Neural cell (in vitro differentiated cells): ENCODE data around the gene TAF1B. TPM values are rescaled to one million over a fixed set of nuclear protein-coding genes. Genes with fewer than 3 reads are reported as not detected.

Experiments
- H2AFZ ChIP-seq: fragments of 200-600, 300-800 bp; sonication (generic), shearing (Covaris generic); 2 replicates; pipeline ENCODE4 v1.6.0; 2014; ENCODE audit warnings: low read depth, mild to moderate bottlenecking, antibody characterized with exemption, low read length, moderate library complexity
- H3F3A ChIP-seq: fragments of 200-600 bp; shearing (Covaris generic); 2 replicates; pipeline ENCODE4 v1.6.1; 2016; ENCODE audit warnings: mild to moderate bottlenecking, moderate library complexity, mixed read lengths, antibody characterized with exemption, low read length; ENCODE audit not compliant: insufficient read depth, poor library complexity, severe bottlenecking
- H3K27ac ChIP-seq: fragments of 200-600, 300-800 bp; sonication (generic), shearing (Covaris generic); 2 replicates; pipeline ENCODE4 v1.5.1; 2014; ENCODE audit warnings: mild to moderate bottlenecking, low read length, moderate library complexity
- H3K27me3 ChIP-seq: fragments of 300-800, 200-600 bp; sonication (generic), shearing (Covaris generic); 2 replicates; pipeline ENCODE4 v1.6.0; 2014; ENCODE audit warnings: mild to moderate bottlenecking, low read depth, low read length, moderate library complexity; ENCODE audit not compliant: insufficient read depth
- H3K36me3 ChIP-seq: fragments of 300-800, 200-600 bp; sonication (generic), shearing (Covaris generic); 2 replicates; pipeline ENCODE4 v1.5.1; 2014; ENCODE audit warnings: mild to moderate bottlenecking, antibody characterized with exemption, low read length, moderate library complexity; ENCODE audit not compliant: insufficient read depth
- H3K4me2 ChIP-seq: fragments of 300-800, 200-600 bp; sonication (generic), shearing (Covaris generic); 2 replicates; pipeline ENCODE4 v1.6.0; 2014; ENCODE audit warnings: mild to moderate bottlenecking, low read length
- H3K4me3 ChIP-seq: fragments of 300-800, 200-600 bp; sonication (generic), shearing (Covaris generic); 2 replicates; pipeline ENCODE4 v1.5.1; 2014; ENCODE audit warnings: mild to moderate bottlenecking, low read length, moderate library complexity
- H3K79me2 ChIP-seq: fragments of 200-600 bp; shearing (Covaris generic); replicated peaks from 2 replicates; pipeline ENCODE4 v1.6.0; 2014; ENCODE audit warnings: mild to moderate bottlenecking, low read length, moderate library complexity; ENCODE audit not compliant: insufficient read depth
- H3K9ac ChIP-seq: fragments of 300-800, 200-600 bp; sonication (generic), shearing (Covaris generic); 2 replicates; pipeline ENCODE4 v1.6.1; 2016; ENCODE audit warnings: mild to moderate bottlenecking, low read length, mixed read lengths
- H3K9me2 ChIP-seq: fragments of 200-600 bp; shearing (Covaris generic); 2 replicates; pipeline ENCODE4 v1.6.1; 2016; ENCODE audit warnings: mild to moderate bottlenecking, low read length, mixed read lengths; ENCODE audit not compliant: insufficient read depth
- H3K9me3 ChIP-seq: fragments of 200-600, 300-800 bp; sonication (generic), shearing (Covaris generic); 2 replicates; pipeline ENCODE4 v1.6.1; 2016; ENCODE audit warnings: mild to moderate bottlenecking, mixed run types, low read length, moderate library complexity, mixed read lengths
- H4K20me1 ChIP-seq: fragments of 200-600 bp; shearing (Covaris generic); 2 replicates; pipeline ENCODE4 v1.6.1; 2016; ENCODE audit warnings: mild to moderate bottlenecking, mixed run types; ENCODE audit not compliant: insufficient read depth
- EP300 ChIP-seq: fragments of 450-650 bp; conservative IDR thresholded peaks from 2 replicates; pipeline ENCODE4 v1.6.1; 2014; ENCODE audit warnings: antibody characterized with exemption, mild to moderate bottlenecking, moderate library complexity; ENCODE audit not compliant: poor library complexity, severe bottlenecking
- EZH2 ChIP-seq: fragments of 200-600, 300-800 bp; shearing (Covaris generic), sonication (generic); IDR thresholded peaks from 2 replicates; pipeline ENCODE4 v1.6.1; 2014; ENCODE audit warnings: antibody characterized with exemption, low read length, borderline replicate concordance, mild to moderate bottlenecking; ENCODE audit not compliant: insufficient read depth, poor library complexity, severe bottlenecking
- MXI1 ChIP-seq: fragments of 450-650 bp; conservative IDR thresholded peaks from 2 replicates; pipeline ENCODE4 v1.6.1; 2014; ENCODE audit warnings: antibody characterized with exemption, mild to moderate bottlenecking; ENCODE audit not compliant: poor library complexity, severe bottlenecking
- POLR2AphosphoS5 ChIP-seq: IDR thresholded peaks from 2 replicates; pipeline ENCODE4 v1.6.1; 2012
- RAD21 ChIP-seq: fragments of 450-650 bp; conservative IDR thresholded peaks from 2 replicates; pipeline ENCODE4 v1.6.1; 2014; ENCODE audit warnings: antibody characterized with exemption, mild to moderate bottlenecking, moderate library complexity
- SMC3 ChIP-seq: fragments of 450-650 bp; conservative IDR thresholded peaks from 2 replicates; pipeline ENCODE4 v1.6.1; 2014; ENCODE audit warnings: antibody characterized with exemption, mild to moderate bottlenecking, moderate library complexity; ENCODE audit not compliant: poor library complexity
- TAF1 ChIP-seq: IDR thresholded peaks from 2 replicates; pipeline ENCODE4 v1.6.1; 2012; ENCODE audit warnings: low read depth
- polyA plus RNA-seq: library from polyadenylated mRNA; depleted of rRNA; stranded (reverse); fragments of >200 nt; gene quantifications from 2 replicates; pipeline ENCODE4 v1.2.3, GENCODE V29; 2014
- TF ChIP-seq, protein P1 (sequence below): IDR thresholded peaks from 2 replicates; pipeline ENCODE4 v1.6.1; 2012; ENCODE audit warnings: borderline replicate concordance
- TF ChIP-seq, protein P2 (sequence below): fragments of 450-650 bp; IDR thresholded peaks from 2 replicates; pipeline ENCODE4 v1.5.1; 2014; ENCODE audit warnings: antibody characterized with exemption, mild to moderate bottlenecking, moderate library complexity; ENCODE audit not compliant: poor library complexity, severe bottlenecking

The TAF1B gene
- polyA plus RNA-seq, 1 donor from 2014 or later, result 11.2 TPM

DNA sequence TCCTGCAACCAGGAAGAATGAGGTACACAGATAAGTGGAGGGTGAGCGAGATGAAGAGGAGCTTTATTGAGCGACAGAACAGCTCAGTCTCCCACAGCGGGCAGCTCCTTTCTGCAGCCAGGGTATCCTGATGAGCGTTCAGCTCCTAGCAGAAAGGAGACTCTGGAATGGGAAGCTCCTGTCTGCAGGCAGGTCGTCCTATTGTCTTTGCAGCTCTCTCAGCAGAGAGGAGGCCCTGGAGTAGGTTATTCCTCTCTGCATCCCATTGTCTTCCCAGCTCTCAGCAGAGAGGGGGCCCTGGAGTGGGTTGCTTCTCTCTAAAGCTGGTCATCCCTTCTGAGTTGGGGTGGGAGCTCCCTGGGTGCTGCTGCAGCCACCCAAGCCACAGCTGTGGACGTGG is 41.2 kb downstream of the TAF1B start (continued):
- TF ChIP-seq, protein P1, sequence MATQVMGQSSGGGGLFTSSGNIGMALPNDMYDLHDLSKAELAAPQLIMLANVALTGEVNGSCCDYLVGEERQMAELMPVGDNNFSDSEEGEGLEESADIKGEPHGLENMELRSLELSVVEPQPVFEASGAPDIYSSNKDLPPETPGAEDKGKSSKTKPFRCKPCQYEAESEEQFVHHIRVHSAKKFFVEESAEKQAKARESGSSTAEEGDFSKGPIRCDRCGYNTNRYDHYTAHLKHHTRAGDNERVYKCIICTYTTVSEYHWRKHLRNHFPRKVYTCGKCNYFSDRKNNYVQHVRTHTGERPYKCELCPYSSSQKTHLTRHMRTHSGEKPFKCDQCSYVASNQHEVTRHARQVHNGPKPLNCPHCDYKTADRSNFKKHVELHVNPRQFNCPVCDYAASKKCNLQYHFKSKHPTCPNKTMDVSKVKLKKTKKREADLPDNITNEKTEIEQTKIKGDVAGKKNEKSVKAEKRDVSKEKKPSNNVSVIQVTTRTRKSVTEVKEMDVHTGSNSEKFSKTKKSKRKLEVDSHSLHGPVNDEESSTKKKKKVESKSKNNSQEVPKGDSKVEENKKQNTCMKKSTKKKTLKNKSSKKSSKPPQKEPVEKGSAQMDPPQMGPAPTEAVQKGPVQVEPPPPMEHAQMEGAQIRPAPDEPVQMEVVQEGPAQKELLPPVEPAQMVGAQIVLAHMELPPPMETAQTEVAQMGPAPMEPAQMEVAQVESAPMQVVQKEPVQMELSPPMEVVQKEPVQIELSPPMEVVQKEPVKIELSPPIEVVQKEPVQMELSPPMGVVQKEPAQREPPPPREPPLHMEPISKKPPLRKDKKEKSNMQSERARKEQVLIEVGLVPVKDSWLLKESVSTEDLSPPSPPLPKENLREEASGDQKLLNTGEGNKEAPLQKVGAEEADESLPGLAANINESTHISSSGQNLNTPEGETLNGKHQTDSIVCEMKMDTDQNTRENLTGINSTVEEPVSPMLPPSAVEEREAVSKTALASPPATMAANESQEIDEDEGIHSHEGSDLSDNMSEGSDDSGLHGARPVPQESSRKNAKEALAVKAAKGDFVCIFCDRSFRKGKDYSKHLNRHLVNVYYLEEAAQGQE, result no peak
- TF ChIP-seq RAD21, result no peak

DNA sequence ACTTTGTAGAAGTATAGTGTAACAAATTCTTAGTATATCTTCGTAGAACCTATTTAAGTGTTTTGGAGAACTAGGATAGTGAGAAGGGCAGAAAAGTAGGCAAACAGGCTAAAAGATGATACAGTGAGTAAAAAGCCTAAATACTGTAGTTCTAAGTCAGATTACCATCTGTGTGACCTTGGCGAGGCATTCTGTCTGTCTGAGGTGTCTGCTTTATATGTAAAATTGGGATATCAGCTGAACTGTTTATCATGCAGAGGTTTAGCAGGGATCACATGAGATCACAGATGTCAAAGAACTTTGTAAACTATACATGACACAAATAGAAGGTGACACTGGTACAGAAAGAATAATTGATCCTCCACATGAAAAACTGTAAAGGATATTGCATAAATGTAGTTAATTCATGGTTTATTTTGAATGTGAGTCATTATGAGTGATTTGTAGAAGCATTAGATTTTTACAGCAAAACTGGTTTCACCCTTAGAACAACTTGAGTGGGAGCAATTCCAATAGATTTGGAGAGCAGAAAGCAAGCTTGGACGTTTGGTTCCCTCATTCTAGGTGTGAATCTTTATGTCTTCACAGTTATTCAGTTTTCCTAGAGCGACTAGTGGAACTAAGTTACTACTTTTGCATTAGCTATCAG is 41.9 kb downstream of the TAF1B start:
- H3K4me2 ChIP-seq, result no peak overlapping the region
- no peaks in the 10 kb centered on the region for H3K36me3 ChIP-seq

More for the DNA sequence above, 41.9 kb downstream of the TAF1B start:
- Histone ChIP-seq H3K27ac (no peak overlapping the region), H3F3A (no peaks in the 10 kb centered on the region), H3K27me3 (no peaks in the 10 kb centered on the region), H3K9me3 (no peaks in the 10 kb centered on the region), H3K4me3 (no peak overlapping the region), H3K9ac (no peak overlapping the region), H2AFZ (no peak overlapping the region), H3K9me2 (no peaks in the 10 kb centered on the region), H4K20me1 (no peaks in the 10 kb centered on the region), H3K79me2 (no peaks in the 10 kb centered on the region)
- TF ChIP-seq, protein P1, result no peak
- TF ChIP-seq TAF1, result no peak
- no peak for TF ChIP-seq EZH2
- no peak for TF ChIP-seq SMC3
- no peak for TF ChIP-seq EP300
- TF ChIP-seq POLR2AphosphoS5, result no peak
- no peak for TF ChIP-seq MXI1
- TF ChIP-seq RAD21, result no peak
- TF ChIP-seq, protein P2, sequence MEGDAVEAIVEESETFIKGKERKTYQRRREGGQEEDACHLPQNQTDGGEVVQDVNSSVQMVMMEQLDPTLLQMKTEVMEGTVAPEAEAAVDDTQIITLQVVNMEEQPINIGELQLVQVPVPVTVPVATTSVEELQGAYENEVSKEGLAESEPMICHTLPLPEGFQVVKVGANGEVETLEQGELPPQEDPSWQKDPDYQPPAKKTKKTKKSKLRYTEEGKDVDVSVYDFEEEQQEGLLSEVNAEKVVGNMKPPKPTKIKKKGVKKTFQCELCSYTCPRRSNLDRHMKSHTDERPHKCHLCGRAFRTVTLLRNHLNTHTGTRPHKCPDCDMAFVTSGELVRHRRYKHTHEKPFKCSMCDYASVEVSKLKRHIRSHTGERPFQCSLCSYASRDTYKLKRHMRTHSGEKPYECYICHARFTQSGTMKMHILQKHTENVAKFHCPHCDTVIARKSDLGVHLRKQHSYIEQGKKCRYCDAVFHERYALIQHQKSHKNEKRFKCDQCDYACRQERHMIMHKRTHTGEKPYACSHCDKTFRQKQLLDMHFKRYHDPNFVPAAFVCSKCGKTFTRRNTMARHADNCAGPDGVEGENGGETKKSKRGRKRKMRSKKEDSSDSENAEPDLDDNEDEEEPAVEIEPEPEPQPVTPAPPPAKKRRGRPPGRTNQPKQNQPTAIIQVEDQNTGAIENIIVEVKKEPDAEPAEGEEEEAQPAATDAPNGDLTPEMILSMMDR, result no peak
